Fibroblast of skin of back (primary cell): ENCODE data around the gene MAP4K1. TPM values are rescaled to one million over a fixed set of nuclear protein-coding genes. Genes with fewer than 3 reads are reported as not detected.
A peak's percentile ranks its signal among the peaks of the same experiment; 100 is the strongest.

ENCODE experiments used
- DNase-seq: peaks from one replicate; pipeline ENCODE4 v3.0.0-alpha.2; 2013
- polyA plus RNA-seq, 2 experiments: library from polyadenylated mRNA; unstranded; fragments of 120-200 nt; gene quantifications; one replicate each; pipeline ENCODE4 v1.2.1, GENCODE V29; 2013; ENCODE audit not compliant: insufficient read length in 2 of 2

The MAP4K1 gene
- polyA plus RNA-seq (2013, experiment 1 of 2; ENCODE audit: insufficient read length): 0.59 TPM
- 0.49 TPM for polyA plus RNA-seq (2013, experiment 2 of 2; ENCODE audit: insufficient read length)

GRCh38 chr19:38617764-38618589 is at the start of gene MAP4K1:
Gene MAP4K1, minus strand, starts transcription at chr19:38617953. Its CDS starts 58 bp downstream, at chr19:38617895.
- no peak for DNase-seq

- DNase-seq: peak; percentile 96
These were observed 49.1 kb upstream of the MAP4K1 start for GRCh38 chr19:38666663-38667511.

GRCh38 chr19:38665950-38666662 is 48.4 kb upstream of the MAP4K1 start:
- peak; percentile 96 for DNase-seq

- DNase-seq: peak; percentile 40
These were observed 47.6 kb upstream of the MAP4K1 start for GRCh38 chr19:38665219-38665931.

- no peak for DNase-seq
These were observed 46.9 kb upstream of the MAP4K1 start for GRCh38 chr19:38664503-38665211.

- DNase-seq: no peak
These were observed 46.3 kb upstream of the MAP4K1 start for GRCh38 chr19:38663957-38664502.

- DNase-seq: no peak
These were observed 45.5 kb upstream of the MAP4K1 start for GRCh38 chr19:38663156-38663651.

- no peak for DNase-seq
These were observed 44.9 kb upstream of the MAP4K1 start for GRCh38 chr19:38662537-38663155.

- DNase-seq: no peak
These were observed 44.2 kb upstream of the MAP4K1 start for GRCh38 chr19:38661996-38662395.

- no peak for DNase-seq
These were observed 43.4 kb upstream of the MAP4K1 start for GRCh38 chr19:38661136-38661535.

- DNase-seq: no peak
These were observed 43.0 kb upstream of the MAP4K1 start for GRCh38 chr19:38660724-38661123.

GRCh38 chr19:38658462-38659306 is 40.9 kb upstream of the MAP4K1 start:
- peak; percentile 100 for DNase-seq

- peak; percentile 94 for DNase-seq
These were observed 40.0 kb upstream of the MAP4K1 start for GRCh38 chr19:38657633-38658222.

GRCh38 chr19:38656171-38656981 is 38.6 kb upstream of the MAP4K1 start:
- peak; percentile 63 for DNase-seq

- DNase-seq: peak; percentile 42
These were observed 37.5 kb upstream of the MAP4K1 start for GRCh38 chr19:38655148-38655824.

- DNase-seq: peak; percentile 77
These were observed 36.9 kb upstream of the MAP4K1 start for GRCh38 chr19:38654628-38655055.

- DNase-seq: peak; percentile 45
These were observed 35.3 kb upstream of the MAP4K1 start for GRCh38 chr19:38653028-38653571.
